PC-3 (cell line): ENCODE results near the gene PDLIM5.

Experiments used
- EZH2 ChIP-seq: fragments of 300-600 bp; sonication (generic); IDR thresholded peaks from one replicate; pipeline ENCODE4 v1.6.1; 2017; ENCODE audit warnings: antibody characterized with exemption, mild to moderate bottlenecking, low read length; ENCODE audit not compliant: unreplicated experiment
- EZH2phosphoT487 ChIP-seq: fragments of 300-600 bp; sonication (generic); IDR thresholded peaks from 2 replicates; pipeline ENCODE4 v1.6.1; 2018; ENCODE audit warnings: mild to moderate bottlenecking, antibody characterized with exemption, low read length, borderline replicate concordance
- TF ChIP-seq, protein P1 (sequence below): fragments of 300-600 bp; sonication (generic); conservative IDR thresholded peaks from 2 replicates; pipeline ENCODE4 v1.5.1; 2017; ENCODE audit warnings: antibody characterized with exemption, low read depth, mild to moderate bottlenecking, low read length

DNA sequence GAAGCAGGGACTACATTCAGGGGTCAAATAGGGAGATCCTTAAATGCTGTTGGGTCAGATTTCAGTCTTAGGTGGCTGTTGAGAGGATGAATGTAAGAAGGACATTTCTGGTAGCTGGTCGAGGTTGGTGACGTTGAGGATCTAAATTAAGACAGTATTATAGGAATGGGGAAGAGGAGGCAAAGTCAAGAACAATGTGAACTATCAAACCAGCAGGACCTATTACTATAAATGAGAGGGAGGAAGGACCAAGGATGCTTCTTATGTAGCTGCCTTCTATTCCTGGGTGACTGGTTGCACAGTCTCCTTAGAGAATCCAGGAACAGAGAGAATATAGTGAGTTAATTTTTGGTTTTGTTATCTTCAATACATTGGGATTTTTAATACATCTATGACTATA lies 187.6 kb downstream of the PDLIM5 start:
- TF ChIP-seq, protein P1, sequence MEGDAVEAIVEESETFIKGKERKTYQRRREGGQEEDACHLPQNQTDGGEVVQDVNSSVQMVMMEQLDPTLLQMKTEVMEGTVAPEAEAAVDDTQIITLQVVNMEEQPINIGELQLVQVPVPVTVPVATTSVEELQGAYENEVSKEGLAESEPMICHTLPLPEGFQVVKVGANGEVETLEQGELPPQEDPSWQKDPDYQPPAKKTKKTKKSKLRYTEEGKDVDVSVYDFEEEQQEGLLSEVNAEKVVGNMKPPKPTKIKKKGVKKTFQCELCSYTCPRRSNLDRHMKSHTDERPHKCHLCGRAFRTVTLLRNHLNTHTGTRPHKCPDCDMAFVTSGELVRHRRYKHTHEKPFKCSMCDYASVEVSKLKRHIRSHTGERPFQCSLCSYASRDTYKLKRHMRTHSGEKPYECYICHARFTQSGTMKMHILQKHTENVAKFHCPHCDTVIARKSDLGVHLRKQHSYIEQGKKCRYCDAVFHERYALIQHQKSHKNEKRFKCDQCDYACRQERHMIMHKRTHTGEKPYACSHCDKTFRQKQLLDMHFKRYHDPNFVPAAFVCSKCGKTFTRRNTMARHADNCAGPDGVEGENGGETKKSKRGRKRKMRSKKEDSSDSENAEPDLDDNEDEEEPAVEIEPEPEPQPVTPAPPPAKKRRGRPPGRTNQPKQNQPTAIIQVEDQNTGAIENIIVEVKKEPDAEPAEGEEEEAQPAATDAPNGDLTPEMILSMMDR: no peak
- TF ChIP-seq EZH2 (no peak), EZH2phosphoT487 (no peak)
